ENCODE measurements around the gene SLC12A8.

- no peak for TF ChIP-seq POLR2A (IDR thresholded peaks at IDR 0.05)
- TF ChIP-seq CTCF (IDR thresholded peaks at IDR 0.05 in 4 of 5, conservative IDR thresholded peaks at IDR 0.05 in 1 of 5) = no peak
Measured at GRCh38 chr3:125053304-125053699, 159.2 kb downstream of the SLC12A8 start.
